ENCODE data around the gene MRPL14.
A peak's percentile ranks its signal among the peaks of the same experiment; 100 is the strongest.

MRPL14 gene

GRCh38 chr6:44127186-44128019, at the start of gene MRPL14, which contains the start of gene TMEM63B:
MRPL14 (minus strand) TSS chr6:44127452; CDS start chr6:44116611, 10,841 bp downstream.
TMEM63B (plus strand) TSS chr6:44127554; CDS start chr6:44134585, 7,031 bp downstream.
- no peak for TF ChIP-seq CTCF (conservative IDR thresholded peaks at IDR 0.05; ENCODE audit: low read depth, low read length)
- no peak for DNase-seq (ENCODE audit: low read depth)
- peak within 1 kb of the TSS; percentile 81 for H3K4me3 ChIP-seq (ENCODE audit: low read length)

GRCh38 chr6:44176130-44176761, 49.0 kb upstream of the MRPL14 start:
- no peak for DNase-seq (ENCODE audit: low read depth)
- no peak for TF ChIP-seq CTCF (conservative IDR thresholded peaks at IDR 0.05; ENCODE audit: low read depth, low read length)
- H3K4me3 ChIP-seq (ENCODE audit: low read length), result no peak overlapping the region

GRCh38 chr6:44172731-44173500, 45.7 kb upstream of the MRPL14 start:
- H3K4me3 ChIP-seq (ENCODE audit: low read length), result no peak overlapping the region
- peak; percentile 10 for DNase-seq (ENCODE audit: low read depth)
- peak; percentile 92 for TF ChIP-seq CTCF (conservative IDR thresholded peaks at IDR 0.05; ENCODE audit: low read depth, low read length)

GRCh38 chr6:44171899-44172546, 44.8 kb upstream of the MRPL14 start:
- no peak for DNase-seq (ENCODE audit: low read depth)
- TF ChIP-seq CTCF (conservative IDR thresholded peaks at IDR 0.05; ENCODE audit: low read depth, low read length), result no peak
- no peak overlapping the region for H3K4me3 ChIP-seq (ENCODE audit: low read length)

GRCh38 chr6:44169886-44170570, 42.8 kb upstream of the MRPL14 start:
- H3K4me3 ChIP-seq (ENCODE audit: low read length), result no peak overlapping the region
- no peak for DNase-seq (ENCODE audit: low read depth)
- TF ChIP-seq CTCF (conservative IDR thresholded peaks at IDR 0.05; ENCODE audit: low read depth, low read length), result no peak

GRCh38 chr6:44169154-44169553, 41.9 kb upstream of the MRPL14 start:
- no peak for TF ChIP-seq CTCF (conservative IDR thresholded peaks at IDR 0.05; ENCODE audit: low read depth, low read length)
- H3K4me3 ChIP-seq (ENCODE audit: low read length), result no peak overlapping the region
- no peak for DNase-seq (ENCODE audit: low read depth)

Data from retinal pigment epithelial cell (primary cell).